Activated naive CD4-positive, alpha-beta T cell treated with anti-CD3 and anti-CD28 coated beads, Interleukin-2, amount 10 ng/mL, durations not matched to agents 7 days and 5 days (primary cell): ENCODE results near the gene HOTAIR.

Experiments
- CTCF ChIA-PET: fragments of 350-600 bp; sonication (Branson Sonifier 250); formaldehyde crosslinking; loops from one replicate; lab custom pipeline; 2021; ENCODE audit warnings: antibody characterized with exemption; lab: Charles Lee
- DNase-seq: peaks from one replicate; pipeline ENCODE4 v3.0.0-alpha.2; 2020
- H3K27ac Mint-ChIP-seq: one replicate; pipeline ENCODE4 v1.8.0; 2021; ENCODE audit warnings: mild to moderate bottlenecking, moderate library complexity, mixed read lengths
- H3K27me3 Mint-ChIP-seq: one replicate; pipeline ENCODE4 v1.8.0; 2021; ENCODE audit warnings: mild to moderate bottlenecking, mixed read lengths
- H3K36me3 Mint-ChIP-seq: one replicate; pipeline ENCODE4 v1.8.0; 2021; ENCODE audit warnings: mixed read lengths
- H3K4me1 Mint-ChIP-seq: one replicate; pipeline ENCODE4 v1.8.0; 2021; ENCODE audit warnings: mixed read lengths
- H3K4me3 Mint-ChIP-seq: one replicate; pipeline ENCODE4 v1.8.0; 2021; ENCODE audit warnings: mild to moderate bottlenecking, moderate library complexity, mixed read lengths
- H3K9me3 Mint-ChIP-seq: one replicate; pipeline ENCODE4 v1.8.0; 2021; ENCODE audit warnings: mixed read lengths

The HOTAIR gene

GRCh38 chr12:54016051-54016450 is 41.3 kb upstream of the HOTAIR start:
- Mint-ChIP-seq H3K27me3 (peaks cover 100% of the 10 kb centered on the region), H3K27ac (no peak overlapping the region), H3K4me1 (peaks cover 29% of the 10 kb centered on the region), H3K4me3 (no peak overlapping the region), H3K36me3 (no peaks in the 10 kb centered on the region), H3K9me3 (no peaks in the 10 kb centered on the region)
- CTCF ChIA-PET = interaction anchor here (1.2 to 2.2 kb wide), 4 partner anchors 10 to 203 kb away, joined by 3 to 22 read pairs (median 6); partner anchors contain the start of gene HOXC5
- no peak for DNase-seq

- no peaks in the 10 kb centered on the region for H3K9me3 Mint-ChIP-seq
- H3K36me3 Mint-ChIP-seq = no peaks in the 10 kb centered on the region
- H3K27ac Mint-ChIP-seq = no peak overlapping the region
- peaks cover 100% of the 10 kb centered on the region for H3K27me3 Mint-ChIP-seq
- H3K4me1 Mint-ChIP-seq = peaks cover 30% of the 10 kb centered on the region
- H3K4me3 Mint-ChIP-seq = no peak overlapping the region
- CTCF ChIA-PET = interaction anchor here (0.9 to 1.2 kb wide), 2 partner anchors 16 to 192 kb away, joined by 3 to 5 read pairs; no protein-coding TSS in a partner anchor
- DNase-seq = no peak
These were observed 40.5 kb upstream of the HOTAIR start for GRCh38 chr12:54015018-54015931.

- peaks cover 27% of the 10 kb centered on the region for H3K4me1 Mint-ChIP-seq
- DNase-seq = no peak
- no peak overlapping the region for H3K4me3 Mint-ChIP-seq
- H3K27me3 Mint-ChIP-seq = peaks cover 100% of the 10 kb centered on the region
- H3K36me3 Mint-ChIP-seq = no peaks in the 10 kb centered on the region
- no peak overlapping the region for H3K27ac Mint-ChIP-seq
- H3K9me3 Mint-ChIP-seq = no peaks in the 10 kb centered on the region
- CTCF ChIA-PET = interaction anchor here (0.7 to 2.4 kb wide), 2 partner anchors 176 to 193 kb away, joined by 4 to 9 read pairs; no protein-coding TSS in a partner anchor
These were observed 39.7 kb upstream of the HOTAIR start for GRCh38 chr12:54014377-54015017.

DNA sequence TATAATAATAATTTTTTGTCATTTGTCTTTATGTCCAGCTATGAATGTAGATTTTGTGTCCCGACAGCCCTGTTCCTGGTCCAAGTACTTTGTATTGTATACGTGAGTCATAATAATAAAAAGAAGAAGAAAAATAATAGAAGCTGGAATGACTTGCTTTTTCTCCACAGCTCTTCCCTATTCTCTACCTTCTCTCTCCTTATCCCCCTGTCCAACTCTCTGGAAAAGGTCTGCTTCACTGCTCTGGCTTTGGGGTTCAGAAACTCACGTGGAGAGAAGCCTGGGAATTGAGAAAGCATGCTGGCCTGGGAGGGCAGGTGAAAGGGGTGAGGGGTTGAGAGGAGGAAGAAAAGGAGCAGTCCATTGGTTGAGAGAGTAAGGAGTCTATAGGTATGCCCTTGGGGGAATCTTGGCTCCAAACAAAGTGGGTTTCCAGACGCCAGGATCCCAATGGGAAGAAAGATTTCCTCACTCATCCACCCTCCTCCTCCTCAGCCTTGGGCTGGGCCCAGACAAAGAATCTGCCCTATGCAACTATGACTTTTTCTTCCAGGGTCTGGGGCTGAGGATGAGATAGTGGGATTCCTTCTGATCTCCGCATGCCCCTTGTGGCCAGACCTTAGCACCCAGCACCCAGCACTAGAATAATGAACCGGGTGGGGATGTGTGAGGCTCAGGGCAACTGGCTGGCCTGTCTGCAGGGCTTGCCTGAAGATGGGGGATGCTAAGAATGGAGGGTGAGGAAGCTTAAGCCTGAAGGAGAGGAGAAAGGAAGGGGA is 38.1 kb upstream of the HOTAIR start:
- CTCF ChIA-PET = interaction anchor here (1.0 to 2.4 kb wide), 3 partner anchors 28 to 195 kb away, joined by 3 to 9 read pairs (median 3); partner anchors contain the start of gene HOXC10
- Mint-ChIP-seq H3K36me3 (no peaks in the 10 kb centered on the region), H3K4me1 (peaks cover 24% of the 10 kb centered on the region), H3K27me3 (peaks cover 100% of the 10 kb centered on the region), H3K27ac (no peak overlapping the region), H3K4me3 (no peak overlapping the region), H3K9me3 (no peaks in the 10 kb centered on the region)
- no peak for DNase-seq

DNA sequence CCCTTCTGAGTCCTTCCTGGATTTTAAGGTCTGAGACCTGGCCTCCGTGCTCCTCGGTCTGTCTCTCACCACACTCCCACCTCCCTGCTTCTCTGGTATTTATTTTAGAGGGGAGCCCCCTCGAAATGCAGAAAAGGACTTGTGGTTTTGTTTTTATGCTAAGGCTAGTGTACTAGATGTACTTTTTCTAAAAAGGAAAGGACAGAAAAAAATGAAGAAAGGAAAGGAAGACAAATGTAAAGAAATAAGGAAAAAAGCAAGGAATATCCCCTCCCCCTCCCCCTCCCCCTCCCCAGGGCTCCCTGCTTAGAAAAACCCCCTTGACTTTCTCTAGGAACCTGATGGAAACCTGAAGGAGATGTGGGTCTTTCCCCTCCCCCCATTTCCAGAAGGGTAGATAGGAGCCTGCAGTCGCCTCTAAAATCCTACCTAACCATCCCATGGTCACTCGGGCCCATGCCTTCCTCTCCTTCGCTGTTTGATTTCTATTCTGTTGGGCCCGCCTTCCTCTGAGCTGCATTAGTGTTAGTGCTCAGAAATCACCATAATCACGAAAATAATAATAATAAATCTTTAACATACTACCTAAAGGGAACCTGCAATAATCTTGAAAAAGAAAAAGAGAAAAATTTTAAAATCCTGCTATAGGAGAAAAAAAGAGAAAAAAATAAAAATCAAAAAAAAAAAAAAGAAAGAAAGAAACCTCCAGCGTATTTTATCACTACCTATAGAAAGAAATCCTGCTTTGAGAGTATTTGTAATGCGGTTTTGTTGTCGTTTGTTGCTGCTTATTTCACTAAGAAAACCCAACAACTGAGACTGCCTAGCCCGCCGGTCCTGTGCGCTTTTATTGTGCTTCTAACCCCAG is 37.1 kb upstream of the HOTAIR start:
- H3K27ac Mint-ChIP-seq = no peak overlapping the region
- no peaks in the 10 kb centered on the region for H3K36me3 Mint-ChIP-seq
- no peaks in the 10 kb centered on the region for H3K9me3 Mint-ChIP-seq
- H3K4me3 Mint-ChIP-seq = no peak overlapping the region
- peaks cover 100% of the 10 kb centered on the region for H3K27me3 Mint-ChIP-seq
- CTCF ChIA-PET = interaction anchor here (1.0 to 2.4 kb wide), 4 partner anchors 27 to 196 kb away, joined by 3 to 9 read pairs (median 4); partner anchors contain the start of gene HOXC10
- DNase-seq = no peak
- peaks cover 18% of the 10 kb centered on the region for H3K4me1 Mint-ChIP-seq

DNA sequence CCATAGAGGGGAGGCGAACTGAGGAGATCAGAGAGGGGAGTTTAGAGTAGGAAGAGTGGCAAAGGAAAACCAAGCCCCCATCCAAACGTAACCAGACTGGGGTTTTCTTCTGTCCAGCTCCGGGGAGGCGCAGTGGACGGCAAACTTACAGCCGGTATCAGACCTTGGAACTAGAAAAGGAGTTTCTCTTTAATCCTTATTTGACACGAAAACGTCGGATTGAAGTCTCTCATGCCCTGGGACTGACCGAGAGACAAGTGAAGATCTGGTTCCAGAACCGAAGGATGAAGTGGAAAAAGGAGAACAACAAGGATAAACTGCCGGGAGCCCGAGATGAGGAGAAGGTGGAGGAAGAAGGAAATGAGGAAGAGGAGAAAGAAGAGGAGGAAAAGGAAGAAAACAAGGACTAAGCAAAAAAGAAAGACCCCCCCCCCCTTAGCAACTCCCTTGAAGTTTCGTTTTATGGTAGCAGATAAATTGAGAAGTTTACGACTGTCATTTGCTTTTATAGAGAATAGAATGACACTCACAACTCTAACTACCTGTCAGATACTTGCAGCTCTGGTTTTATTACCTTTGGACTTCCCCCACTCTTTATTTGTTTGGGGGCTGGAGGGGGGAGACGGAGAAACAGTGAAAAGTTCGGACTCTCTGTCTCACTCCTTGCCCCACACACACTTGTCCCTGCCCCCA is 36.4 kb upstream of the HOTAIR start:
- peaks cover 25% of the 10 kb centered on the region for H3K4me1 Mint-ChIP-seq
- no peak for DNase-seq
- peaks cover 100% of the 10 kb centered on the region for H3K27me3 Mint-ChIP-seq
- CTCF ChIA-PET = interaction anchor here (1.2 kb wide), 1 partner anchor 190 kb away, joined by 5 read pairs; no protein-coding TSS in a partner anchor
- H3K36me3 Mint-ChIP-seq = peaks cover 2% of the 10 kb centered on the region
- no peaks in the 10 kb centered on the region for H3K9me3 Mint-ChIP-seq
- no peak overlapping the region for H3K27ac Mint-ChIP-seq
- H3K4me3 Mint-ChIP-seq = no peak overlapping the region

DNA sequence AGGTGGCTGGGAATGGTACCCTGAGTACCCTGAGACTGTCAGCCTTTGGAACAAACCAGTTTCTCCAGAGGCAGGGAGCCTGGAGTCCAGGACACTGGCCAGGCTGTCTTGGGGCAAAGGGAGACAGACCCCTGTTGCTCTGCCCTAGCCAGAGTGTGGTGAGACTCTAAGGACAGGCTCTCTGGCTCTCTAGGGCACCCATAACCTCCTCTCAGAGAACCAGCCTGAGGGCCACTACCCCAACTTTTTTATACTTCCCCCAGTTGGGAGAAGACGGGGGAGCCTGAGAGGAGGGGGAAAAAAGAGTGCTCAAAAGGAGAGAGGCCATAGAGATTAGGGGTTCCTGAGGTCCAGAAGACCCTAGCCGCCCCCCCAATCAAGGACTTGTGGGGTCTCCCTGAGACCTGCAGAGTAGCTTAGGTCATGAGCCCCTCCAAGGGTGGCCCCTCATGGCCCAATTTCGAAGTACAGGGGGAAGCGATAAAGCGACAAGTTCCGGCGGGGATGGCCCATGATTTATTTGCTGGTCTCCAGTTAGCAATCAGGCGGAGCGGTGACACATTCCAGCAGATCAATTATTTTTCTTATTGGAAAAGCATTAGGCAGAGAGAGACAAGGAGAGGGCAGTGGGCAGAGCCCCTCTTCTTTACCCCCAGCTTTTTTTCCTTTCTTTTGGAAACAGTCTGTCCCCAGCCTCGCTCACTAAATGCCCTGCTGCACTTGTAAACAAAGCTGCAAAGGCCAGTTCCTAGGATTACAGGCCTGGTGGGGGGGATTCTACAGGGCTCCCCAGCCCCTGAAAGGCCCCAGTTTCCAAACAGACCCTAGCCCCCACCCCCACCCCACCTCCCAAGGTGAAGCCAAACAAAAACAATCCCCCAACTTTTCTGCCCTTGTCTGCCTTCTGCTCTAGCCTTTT is 35.6 kb upstream of the HOTAIR start:
- CTCF ChIA-PET = interaction anchor here (1.2 to 5.4 kb wide), 2 partner anchors 190 to 191 kb away, joined by 5 to 67 read pairs; no protein-coding TSS in a partner anchor
- Mint-ChIP-seq H3K9me3 (no peaks in the 10 kb centered on the region), H3K36me3 (peaks cover 3% of the 10 kb centered on the region), H3K27ac (peak overlapping the region; percentile 52), H3K4me1 (peaks cover 27% of the 10 kb centered on the region), H3K4me3 (no peak overlapping the region), H3K27me3 (peaks cover 100% of the 10 kb centered on the region)
- no peak for DNase-seq

DNA sequence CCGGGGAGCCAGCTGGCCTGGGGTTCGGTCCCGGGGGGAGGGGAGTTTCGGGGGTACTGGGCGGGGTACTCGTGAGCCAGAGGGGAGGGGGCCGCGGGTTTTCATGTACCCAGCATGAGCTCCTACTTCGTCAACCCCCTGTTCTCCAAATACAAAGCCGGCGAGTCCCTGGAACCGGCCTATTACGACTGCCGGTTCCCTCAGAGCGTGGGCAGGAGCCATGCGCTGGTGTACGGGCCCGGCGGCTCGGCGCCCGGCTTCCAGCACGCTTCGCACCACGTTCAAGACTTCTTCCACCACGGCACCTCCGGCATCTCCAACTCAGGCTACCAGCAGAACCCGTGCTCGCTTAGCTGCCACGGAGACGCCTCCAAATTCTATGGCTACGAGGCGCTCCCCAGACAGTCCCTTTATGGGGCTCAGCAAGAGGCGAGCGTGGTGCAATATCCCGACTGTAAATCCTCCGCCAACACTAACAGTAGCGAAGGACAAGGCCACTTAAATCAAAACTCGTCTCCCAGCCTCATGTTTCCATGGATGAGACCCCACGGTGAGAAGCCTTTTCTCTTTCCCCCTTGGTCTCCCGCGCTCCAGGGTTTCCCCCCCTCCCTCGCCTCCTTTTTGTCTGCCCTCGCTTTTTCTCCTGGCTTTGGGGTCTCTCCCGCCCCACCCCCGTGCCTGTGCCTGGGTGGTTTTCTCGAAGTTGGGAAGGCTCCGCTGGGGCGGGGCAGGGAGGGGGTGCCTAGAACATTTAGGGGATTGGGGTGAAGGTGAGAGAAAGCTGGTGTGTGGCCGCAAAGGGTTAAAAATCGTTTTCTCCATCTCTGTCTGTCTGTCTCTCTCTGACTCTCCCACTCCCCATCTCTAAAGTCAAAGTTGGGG is 34.7 kb upstream of the HOTAIR start:
- Mint-ChIP-seq H3K36me3 (peaks cover 3% of the 10 kb centered on the region), H3K27me3 (peaks cover 100% of the 10 kb centered on the region), H3K27ac (peak overlapping the region; percentile 52), H3K4me1 (peaks cover 20% of the 10 kb centered on the region), H3K4me3 (no peak overlapping the region), H3K9me3 (no peaks in the 10 kb centered on the region)
- no peak for DNase-seq
- CTCF ChIA-PET = interaction anchor here (0.7 to 5.4 kb wide), 8 partner anchors 12 to 206 kb away, joined by 3 to 67 read pairs (median 6); partner anchors contain the start of gene HOXC5

DNA sequence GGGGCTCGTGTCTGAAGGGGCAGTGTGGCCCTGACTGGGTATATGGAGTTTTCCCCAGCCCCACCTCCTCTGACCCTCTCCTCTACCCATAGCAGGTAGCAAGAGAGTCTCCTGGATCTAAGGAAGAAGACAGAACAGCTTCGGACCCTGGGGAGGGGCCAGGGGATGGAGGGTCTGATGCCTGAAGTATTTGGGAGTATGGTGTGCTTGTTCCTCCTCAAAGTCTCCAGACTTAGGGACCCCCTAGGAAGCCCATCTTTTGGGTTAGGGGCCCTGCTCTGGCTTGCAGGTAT is 33.5 kb upstream of the HOTAIR start:
- Mint-ChIP-seq H3K4me1 (peaks cover 20% of the 10 kb centered on the region), H3K27me3 (peaks cover 100% of the 10 kb centered on the region), H3K4me3 (no peak overlapping the region), H3K9me3 (no peaks in the 10 kb centered on the region), H3K27ac (no peak overlapping the region), H3K36me3 (peaks cover 3% of the 10 kb centered on the region)
- DNase-seq = no peak
- CTCF ChIA-PET = interaction anchor here (0.9 to 5.4 kb wide), 13 partner anchors 9 to 208 kb away, joined by 3 to 67 read pairs (median 7); partner anchors contain the start of genes HOXC5 and SMUG1

DNA sequence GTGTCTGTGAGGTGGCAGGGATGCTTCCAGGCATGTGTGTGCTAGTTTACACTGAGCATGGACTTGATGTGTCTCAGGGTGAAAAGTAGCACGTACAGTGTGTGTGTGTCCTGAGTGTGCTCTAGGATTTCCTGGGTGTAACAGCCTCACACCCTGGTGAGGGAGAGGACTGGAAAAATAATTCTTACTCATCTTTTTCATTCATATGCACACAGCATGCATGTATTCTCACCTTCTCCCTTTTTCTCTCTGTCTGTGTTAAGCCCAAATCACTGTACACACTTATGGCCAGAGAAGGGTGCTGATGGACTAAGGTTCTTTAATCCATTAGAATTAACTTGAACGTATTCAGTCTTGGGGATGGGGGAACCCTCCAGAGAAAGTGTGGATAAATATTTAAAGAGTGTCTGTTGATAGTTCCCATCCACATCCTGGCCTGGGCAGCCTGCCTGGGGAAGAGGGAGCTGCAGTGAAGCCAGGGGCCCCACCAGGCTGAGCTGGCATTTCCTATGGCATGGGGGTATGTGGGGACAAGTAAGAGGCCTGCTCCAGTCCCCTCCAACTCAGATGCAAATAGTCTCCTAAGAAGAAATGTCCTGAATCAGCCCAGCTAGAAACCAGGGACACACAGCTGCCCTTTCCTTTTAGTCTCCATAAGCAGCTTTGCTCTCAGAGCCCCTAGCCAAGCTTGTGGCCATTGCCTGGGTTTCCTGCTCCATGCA is 32.9 kb upstream of the HOTAIR start:
- CTCF ChIA-PET = interaction anchor here (0.9 to 5.4 kb wide), 10 partner anchors 9 to 207 kb away, joined by 3 to 67 read pairs (median 8); partner anchors contain the start of genes HOXC5 and SMUG1
- peaks cover 20% of the 10 kb centered on the region for H3K4me1 Mint-ChIP-seq
- H3K4me3 Mint-ChIP-seq = no peak overlapping the region

More for the DNA sequence above, 32.9 kb upstream of the HOTAIR start:
- DNase-seq = no peak
- H3K27ac Mint-ChIP-seq = no peak overlapping the region
- no peaks in the 10 kb centered on the region for H3K9me3 Mint-ChIP-seq
- peaks cover 3% of the 10 kb centered on the region for H3K36me3 Mint-ChIP-seq
- peaks cover 100% of the 10 kb centered on the region for H3K27me3 Mint-ChIP-seq
